Neural progenitor cell (in vitro differentiated cells): Measurements from ENCODE around the gene FAM193B. TPM values are rescaled to one million over a fixed set of nuclear protein-coding genes. Genes with fewer than 3 reads are reported as not detected.

ENCODE experiments used
- DNase-seq: peaks from one replicate; pipeline ENCODE4 v3.0.0-alpha.2; 2016; ENCODE audit warnings: low spot score
- H2AFZ ChIP-seq: fragments of 200-600 bp; sonication (generic); replicated peaks from 2 replicates; pipeline ENCODE4 v1.6.1; 2016; ENCODE audit warnings: antibody characterized with exemption
- H3F3A ChIP-seq: fragments of 200-600 bp; sonication (generic); 2 replicates; pipeline ENCODE4 v1.6.1; 2016; ENCODE audit warnings: antibody characterized with exemption, low read depth
- H3K27ac ChIP-seq: fragments of 200-600 bp; sonication (generic); 2 replicates; pipeline ENCODE4 v1.5.1; 2016; ENCODE audit warnings: mild to moderate bottlenecking
- H3K27me3 ChIP-seq: fragments of 200-600 bp; sonication (generic); 2 replicates; pipeline ENCODE4 v1.6.1; 2016; ENCODE audit warnings: mild to moderate bottlenecking, moderate library complexity
- H3K36me3 ChIP-seq: fragments of 200-600 bp; sonication (generic); 2 replicates; pipeline ENCODE4 v1.5.1; 2016
- H3K4me1 ChIP-seq: fragments of 200-600 bp; sonication (generic); 2 replicates; pipeline ENCODE4 v1.6.1; 2016; ENCODE audit warnings: mixed run types
- H3K4me2 ChIP-seq: fragments of 200-600 bp; sonication (generic); 2 replicates; pipeline ENCODE4 v1.6.1; 2016
- H3K4me3 ChIP-seq: fragments of 200-600 bp; sonication (generic); 2 replicates; pipeline ENCODE4 v1.5.1; 2016
- H3K79me2 ChIP-seq: fragments of 200-600 bp; sonication (generic); 2 replicates; pipeline ENCODE4 v1.6.1; 2016; ENCODE audit warnings: low read depth
- H3K9ac ChIP-seq: fragments of 200-600 bp; sonication (generic); 2 replicates; pipeline ENCODE4 v1.6.1; 2016
- H3K9me3 ChIP-seq: fragments of 200-600 bp; sonication (generic); 2 replicates; pipeline ENCODE4 v1.5.1; 2016; ENCODE audit warnings: low read depth
- H4K20me1 ChIP-seq: fragments of 200-600 bp; sonication (generic); 2 replicates; pipeline ENCODE4 v1.6.1; 2016; ENCODE audit warnings: low read depth
- H3K27ac Mint-ChIP-seq: 3 replicates; pipeline ENCODE4 v1.8.0; 2021; ENCODE audit warnings: mixed read lengths
- H3K27me3 Mint-ChIP-seq: 2 replicates; pipeline ENCODE4 v1.8.0; 2022; ENCODE audit warnings: low read depth, mild to moderate bottlenecking, inconsistent platforms, moderate library complexity, mixed read lengths; ENCODE audit not compliant: insufficient read depth
- H3K36me3 Mint-ChIP-seq: 3 replicates; pipeline ENCODE4 v1.8.0; 2021; ENCODE audit warnings: mixed read lengths
- H3K4me1 Mint-ChIP-seq: 3 replicates; pipeline ENCODE4 v1.8.0; 2021; ENCODE audit warnings: mixed read lengths
- H3K4me3 Mint-ChIP-seq: 3 replicates; pipeline ENCODE4 v1.8.0; 2021; ENCODE audit warnings: mild to moderate bottlenecking, moderate library complexity, mixed read lengths
- H3K9me3 Mint-ChIP-seq: 3 replicates; pipeline ENCODE4 v1.8.0; 2020; ENCODE audit warnings: mixed read lengths
- CTCF ChIP-seq: fragments of 200-600 bp; sonication (generic); IDR thresholded peaks from 2 replicates; pipeline ENCODE4 v1.5.1; 2017; ENCODE audit warnings: antibody characterized with exemption, mild to moderate bottlenecking
- EZH2 ChIP-seq: fragments of 200-600 bp; sonication (generic); IDR thresholded peaks from 2 replicates; pipeline ENCODE4 v1.6.1; 2017; ENCODE audit warnings: antibody characterized with exemption, mild to moderate bottlenecking, moderate library complexity
- EZH2phosphoT487 ChIP-seq: fragments of 200-600 bp; sonication (generic); IDR thresholded peaks from 2 replicates; pipeline ENCODE4 v1.6.1; 2017; ENCODE audit warnings: antibody characterized with exemption
- total RNA-seq: library from RNA; depleted of rRNA; stranded (reverse); fragments of >200 nt; gene quantifications from 2 replicates; pipeline ENCODE4 v1.2.3, GENCODE V29; 2015; ENCODE audit warnings: low replicate concordance

The FAM193B gene
- total RNA-seq, 1 donor from 2014 or later = 42.5 TPM

- no peak overlapping the region for H3K27ac Mint-ChIP-seq
- no peak for DNase-seq
- Histone ChIP-seq H3K9ac (no peak overlapping the region), H3K9me3 (no peaks in the 10 kb centered on the region), H4K20me1 (peaks cover 8% of the 10 kb centered on the region), H3K27ac (no peak overlapping the region), H3K27me3 (no peaks in the 10 kb centered on the region), H3K36me3 (no peaks in the 10 kb centered on the region), H3K79me2 (peaks cover 13% of the 10 kb centered on the region), H3K4me3 (no peak overlapping the region), H2AFZ (no peak overlapping the region), H3K4me1 (no peaks in the 10 kb centered on the region), H3F3A (peaks cover 22% of the 10 kb centered on the region), H3K4me2 (no peak overlapping the region)
- peaks cover 10% of the 10 kb centered on the region for H3K4me1 Mint-ChIP-seq
- H3K4me3 Mint-ChIP-seq = no peak overlapping the region
- peak; percentile 15 for TF ChIP-seq CTCF
- no peak for TF ChIP-seq EZH2
- no peak for TF ChIP-seq EZH2phosphoT487
- peaks cover 3% of the 10 kb centered on the region for H3K27me3 Mint-ChIP-seq
- peaks cover 22% of the 10 kb centered on the region for H3K36me3 Mint-ChIP-seq
- no peaks in the 10 kb centered on the region for H3K9me3 Mint-ChIP-seq
These were observed 33.3 kb downstream of the FAM193B start for GRCh38 chr5:177520916-177521513.

GRCh38 chr5:177520271-177520670 is 34.1 kb downstream of the FAM193B start:
- TF ChIP-seq EZH2phosphoT487 = no peak
- TF ChIP-seq CTCF = no peak
- TF ChIP-seq EZH2 = no peak
- Mint-ChIP-seq H3K27ac (no peak overlapping the region), H3K27me3 (peaks cover 3% of the 10 kb centered on the region), H3K4me3 (peak overlapping the region; percentile 58), H3K4me1 (peaks cover 18% of the 10 kb centered on the region), H3K36me3 (peaks cover 22% of the 10 kb centered on the region), H3K9me3 (no peaks in the 10 kb centered on the region)
- H2AFZ ChIP-seq = no peak overlapping the region
- H3K79me2 ChIP-seq = peaks cover 20% of the 10 kb centered on the region
- H3F3A ChIP-seq = peaks cover 22% of the 10 kb centered on the region
- H3K36me3 ChIP-seq = no peaks in the 10 kb centered on the region
- no peaks in the 10 kb centered on the region for H3K4me1 ChIP-seq
- no peaks in the 10 kb centered on the region for H3K27me3 ChIP-seq
- H3K9me3 ChIP-seq = no peaks in the 10 kb centered on the region
- no peak overlapping the region for H3K9ac ChIP-seq
- no peak for DNase-seq
- H3K4me3 ChIP-seq = no peak overlapping the region
- no peak overlapping the region for H3K4me2 ChIP-seq
- H4K20me1 ChIP-seq = peaks cover 9% of the 10 kb centered on the region
- H3K27ac ChIP-seq = no peak overlapping the region

- TF ChIP-seq EZH2 (no peak), CTCF (no peak), EZH2phosphoT487 (no peak)
- Histone ChIP-seq H3K79me2 (peaks cover 25% of the 10 kb centered on the region), H3K4me1 (no peaks in the 10 kb centered on the region), H3K9me3 (no peaks in the 10 kb centered on the region), H3K4me2 (no peak overlapping the region), H2AFZ (no peak overlapping the region), H3K9ac (no peak overlapping the region), H4K20me1 (peaks cover 7% of the 10 kb centered on the region), H3K36me3 (no peaks in the 10 kb centered on the region), H3F3A (peaks cover 22% of the 10 kb centered on the region), H3K27ac (no peak overlapping the region), H3K27me3 (no peaks in the 10 kb centered on the region), H3K4me3 (no peak overlapping the region)
- Mint-ChIP-seq H3K27ac (no peak overlapping the region), H3K4me1 (peaks cover 21% of the 10 kb centered on the region), H3K4me3 (peak overlapping the region; percentile 46), H3K9me3 (no peaks in the 10 kb centered on the region), H3K36me3 (peaks cover 23% of the 10 kb centered on the region), H3K27me3 (peaks cover 4% of the 10 kb centered on the region)
- no peak for DNase-seq
These were observed 34.7 kb downstream of the FAM193B start for GRCh38 chr5:177519463-177520235.
